ENCODE measurements around the gene SLC1A4.
A peak's percentile ranks its signal among the peaks of the same experiment; 100 is the strongest.
"Not testable (repeated sequence)": the region's sequence is repeated elsewhere in the genome, so short reads cannot be mapped to it uniquely, and the experiment has no call there.

The SLC1A4 gene

DNA sequence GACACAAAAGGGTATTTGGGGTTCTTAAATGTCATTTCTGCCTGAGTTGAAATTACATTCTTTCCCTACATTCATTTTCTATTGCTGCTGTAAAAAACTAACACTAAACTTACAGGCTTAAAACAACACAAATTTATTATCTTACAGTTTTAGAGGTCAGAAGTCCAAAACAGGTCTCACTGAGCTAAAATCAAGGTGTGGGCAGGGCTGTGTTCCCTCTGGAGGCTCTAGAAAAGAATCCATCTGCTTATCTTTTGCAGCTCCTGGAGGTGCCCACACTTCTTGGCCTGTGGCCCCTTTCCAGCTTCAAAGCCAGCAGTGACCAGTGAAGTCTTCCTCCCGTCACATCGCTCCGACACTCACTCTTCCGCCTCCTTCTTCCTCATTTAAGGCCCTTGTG is 23.2 kb upstream of the SLC1A4 start:
- no peak for DNase-seq (ENCODE audit: low spot score)

DNA sequence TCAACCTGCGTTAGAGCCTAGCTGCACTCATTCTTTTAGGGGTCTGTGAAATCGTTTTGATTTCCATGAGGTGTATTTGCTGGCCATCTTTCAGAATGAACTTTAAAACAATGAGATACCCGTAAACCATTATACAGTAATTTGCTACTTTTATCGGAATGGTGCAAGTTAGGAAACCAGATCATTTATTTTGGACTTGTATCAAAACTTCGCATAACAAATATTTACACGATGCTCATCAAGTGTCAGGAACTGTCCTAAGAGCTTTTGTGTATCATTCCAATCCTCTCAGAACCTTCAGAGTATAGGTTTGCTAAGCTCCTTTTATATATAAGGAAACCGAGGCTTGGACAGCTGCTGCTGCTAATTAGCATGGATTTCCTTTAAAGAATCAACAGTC is 22.4 kb upstream of the SLC1A4 start:
- DNase-seq (ENCODE audit: low spot score): no peak

DNA sequence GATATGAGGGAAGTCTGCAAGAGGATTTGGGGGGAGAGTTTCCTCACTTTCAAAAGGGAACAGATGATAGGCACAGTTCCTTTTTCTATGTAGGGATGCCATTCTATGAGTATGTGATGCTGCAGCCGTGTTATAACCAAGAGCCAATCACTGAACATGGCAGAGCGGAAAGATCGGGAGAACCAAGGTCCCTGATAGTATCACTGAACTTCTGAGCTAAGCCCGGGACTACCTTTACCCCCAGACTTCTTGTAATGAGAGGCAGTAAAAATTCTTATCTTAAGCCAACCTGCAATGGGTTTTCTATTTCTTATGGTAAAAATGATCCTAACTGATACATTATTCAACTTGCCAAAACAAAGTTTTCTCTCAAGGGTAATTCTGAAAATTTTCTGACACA is 21.6 kb upstream of the SLC1A4 start:
- no peak for DNase-seq (ENCODE audit: low spot score)

DNA sequence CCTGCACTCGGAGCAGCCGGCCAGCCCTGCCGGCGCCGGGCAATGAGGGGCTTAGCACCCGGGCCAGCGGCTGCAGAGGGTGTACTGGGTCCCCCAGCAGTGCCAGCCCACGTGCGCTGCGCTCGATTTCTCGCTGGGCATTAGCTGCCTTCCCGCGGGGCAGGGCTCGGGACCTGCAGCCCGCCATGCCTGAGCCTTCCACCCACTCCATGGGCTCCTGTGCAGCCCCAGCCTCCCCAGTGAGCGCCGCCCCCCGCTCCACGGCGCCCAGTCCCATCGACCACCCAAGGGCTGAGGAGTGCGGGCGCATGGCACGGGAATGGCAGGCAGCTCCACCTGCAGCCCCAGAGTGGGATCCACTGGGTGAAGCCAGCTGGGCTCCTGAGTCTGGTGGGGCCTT is 20.1 kb upstream of the SLC1A4 start:
- not testable (repeated sequence) for DNase-seq (ENCODE audit: low spot score)

DNA sequence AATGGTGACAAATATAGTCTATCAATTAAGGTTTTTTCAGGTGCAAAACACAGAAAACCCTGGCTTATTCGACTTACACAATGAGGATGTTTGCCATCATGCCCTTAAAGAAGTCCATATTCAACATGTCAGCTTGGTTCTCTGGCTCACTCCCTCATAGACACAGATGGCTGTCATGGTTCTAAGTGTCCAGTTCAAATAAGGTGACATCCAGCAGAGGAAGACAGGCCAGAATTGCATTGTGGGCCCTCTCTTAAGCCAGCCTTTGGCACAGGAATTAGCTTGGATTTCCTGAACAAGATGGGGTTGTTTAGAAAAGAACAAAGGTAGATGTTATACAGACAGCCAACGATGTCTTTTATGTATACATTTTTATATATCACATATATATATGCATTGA is 18.7 kb upstream of the SLC1A4 start:
- DNase-seq (ENCODE audit: low spot score): no peak

DNA sequence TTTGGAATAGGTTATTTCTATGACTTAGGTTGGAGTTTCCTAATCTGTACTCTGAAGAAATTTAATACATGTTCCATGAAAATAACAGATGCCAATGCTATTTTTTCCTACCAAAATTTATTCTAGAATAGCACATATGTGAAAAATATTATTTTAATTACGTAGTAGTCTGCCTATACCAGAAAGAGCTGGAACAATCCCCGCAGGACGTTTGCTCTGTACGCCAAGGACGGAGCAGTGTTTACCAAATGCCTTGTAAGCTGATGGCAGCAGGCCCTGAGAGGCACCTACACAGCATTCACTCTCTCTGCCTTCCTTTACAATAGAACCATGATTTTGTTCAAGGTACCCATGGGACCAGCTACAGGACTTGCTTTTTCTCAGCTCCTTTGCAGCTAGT is 16.8 kb upstream of the SLC1A4 start:
- DNase-seq (ENCODE audit: low spot score): no peak

DNA sequence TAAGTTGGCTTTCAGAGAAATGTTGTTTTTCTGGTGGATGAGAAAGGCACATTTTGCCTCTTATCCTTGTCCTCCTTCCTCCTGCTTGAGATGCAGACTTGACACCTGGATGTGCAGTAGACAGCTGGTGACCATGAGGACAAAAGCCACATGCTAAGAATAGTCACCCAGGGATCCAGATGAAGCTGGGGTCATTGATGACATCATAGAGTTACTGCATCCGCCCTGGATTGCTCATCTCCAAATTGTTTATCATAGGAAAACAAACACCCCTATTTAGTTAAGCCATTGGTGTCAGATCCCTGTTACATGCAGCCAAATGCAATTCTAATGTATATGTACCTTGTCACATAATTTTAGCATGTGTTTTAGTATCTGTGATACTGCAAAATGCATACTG is 16.3 kb upstream of the SLC1A4 start:
- DNase-seq (ENCODE audit: low spot score): no peak

DNA sequence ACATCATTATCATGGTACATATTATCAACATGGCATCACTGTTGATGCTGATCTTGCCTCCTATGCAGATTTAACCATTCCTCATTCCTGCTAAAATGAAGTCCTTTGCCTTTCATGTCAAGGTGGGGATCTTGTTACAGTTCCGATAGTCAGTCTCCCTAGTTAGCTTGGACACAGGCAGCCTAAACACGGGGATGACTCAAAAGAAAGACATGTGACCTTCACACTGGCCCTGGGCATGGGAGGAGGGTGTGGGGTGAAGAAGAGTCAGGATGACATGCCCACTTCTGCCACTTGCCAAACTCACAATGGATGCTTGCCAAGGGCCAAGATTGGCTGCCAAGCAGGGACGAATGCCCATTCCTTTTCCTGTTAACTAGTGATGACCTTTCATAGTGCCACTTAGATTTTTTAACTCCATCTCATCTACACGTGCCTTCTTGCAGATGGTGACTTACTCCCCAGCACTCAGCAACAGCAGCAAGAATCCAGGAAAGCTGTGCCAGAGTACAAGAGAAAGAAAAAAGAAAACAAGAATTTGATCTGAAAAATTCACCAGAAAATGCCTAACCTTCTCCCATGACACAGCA is 13.9 kb upstream of the SLC1A4 start:
- peak; percentile 60 for DNase-seq (ENCODE audit: low spot score)

DNA sequence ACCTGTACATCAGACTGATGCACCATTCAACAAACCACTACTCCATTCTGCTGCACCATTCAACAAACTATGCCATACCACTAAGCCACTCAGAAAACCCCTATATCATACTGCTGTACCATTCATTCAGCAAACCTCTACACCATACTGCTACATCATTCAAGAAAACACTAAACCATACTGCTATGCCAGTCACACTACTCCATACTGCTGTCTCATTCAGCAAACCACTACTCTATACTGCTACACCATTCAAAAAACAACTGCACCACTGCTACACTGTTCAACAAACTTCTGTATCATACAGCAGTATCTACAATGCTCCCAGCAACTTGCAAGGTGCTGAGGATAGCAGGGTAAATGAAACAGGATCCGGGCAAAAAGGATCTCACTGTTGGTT is 12.9 kb upstream of the SLC1A4 start:
- no peak for DNase-seq (ENCODE audit: low spot score)

DNA sequence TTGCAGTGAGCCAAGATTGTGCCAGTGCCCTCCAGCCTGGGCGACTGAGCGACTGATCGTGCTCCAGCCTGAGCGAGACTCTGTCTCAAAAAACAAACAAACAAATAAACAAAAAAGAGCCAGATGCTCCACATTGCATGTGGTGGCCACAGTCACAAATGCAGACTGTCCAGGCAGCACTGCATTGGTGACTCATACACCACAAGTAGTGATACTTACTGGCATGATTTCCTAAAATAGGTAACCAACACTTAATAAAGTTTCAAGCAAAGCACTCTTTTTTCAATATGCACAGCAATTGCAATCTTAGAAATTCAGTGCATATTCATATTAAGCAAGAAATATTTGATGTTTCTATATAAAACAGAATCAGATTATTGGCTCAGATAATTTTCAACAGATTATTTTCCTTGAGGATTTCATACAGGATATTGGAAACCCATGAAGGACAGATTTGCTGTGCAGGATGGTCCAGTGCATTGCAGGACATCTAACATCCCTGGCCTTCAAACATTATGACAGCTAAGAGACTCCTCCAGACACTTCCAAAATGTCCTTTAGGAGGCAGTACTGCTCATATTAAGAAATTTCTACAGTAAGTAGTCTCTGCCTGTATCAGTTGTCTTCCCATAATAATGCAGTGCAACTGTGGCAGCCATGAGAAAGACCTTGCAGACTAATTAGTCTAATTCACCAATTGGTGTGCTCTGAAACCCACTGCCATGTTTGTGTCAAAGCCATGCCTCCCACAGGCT is 10.5 kb upstream of the SLC1A4 start:
- DNase-seq (ENCODE audit: low spot score): peak; percentile 7

DNA sequence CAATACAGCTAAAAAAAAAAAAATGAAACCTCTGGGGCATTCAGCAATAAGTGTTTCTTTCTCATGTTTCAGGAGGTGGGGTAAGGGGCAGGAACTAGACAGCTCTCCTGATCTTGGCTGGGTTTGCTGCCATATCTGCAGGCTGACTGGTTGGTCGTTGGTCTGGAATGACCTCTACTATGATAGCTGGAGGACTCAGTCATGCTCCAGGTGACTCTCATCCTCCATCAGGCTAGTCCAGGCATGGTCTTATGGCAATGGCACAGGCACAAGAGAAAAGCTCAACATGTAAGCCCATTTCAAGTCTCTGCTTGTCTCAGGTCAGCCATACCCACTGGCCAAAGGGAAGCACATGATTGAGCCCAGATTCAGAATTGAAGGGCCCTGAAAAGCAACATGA is 9.5 kb upstream of the SLC1A4 start:
- no peak for DNase-seq (ENCODE audit: low spot score)

DNA sequence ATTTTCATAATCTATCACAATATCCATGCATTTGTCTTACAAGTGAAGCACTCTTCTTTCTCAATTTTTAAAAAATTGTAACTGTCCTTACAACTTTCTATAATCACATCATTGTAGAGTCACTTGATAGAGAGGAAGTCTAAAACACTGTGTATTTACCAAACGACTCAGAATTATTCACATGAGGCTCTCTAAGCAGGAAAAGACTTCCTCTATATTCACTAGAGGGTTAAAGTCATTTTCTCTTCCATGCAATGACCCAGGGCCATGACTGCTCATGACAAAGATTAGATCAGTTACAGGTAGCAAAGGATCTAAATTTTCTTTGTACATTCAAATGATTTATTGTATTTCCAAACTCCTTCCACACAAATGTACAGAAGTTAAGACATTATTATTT is 9.0 kb upstream of the SLC1A4 start:
- no peak for DNase-seq (ENCODE audit: low spot score)

DNA sequence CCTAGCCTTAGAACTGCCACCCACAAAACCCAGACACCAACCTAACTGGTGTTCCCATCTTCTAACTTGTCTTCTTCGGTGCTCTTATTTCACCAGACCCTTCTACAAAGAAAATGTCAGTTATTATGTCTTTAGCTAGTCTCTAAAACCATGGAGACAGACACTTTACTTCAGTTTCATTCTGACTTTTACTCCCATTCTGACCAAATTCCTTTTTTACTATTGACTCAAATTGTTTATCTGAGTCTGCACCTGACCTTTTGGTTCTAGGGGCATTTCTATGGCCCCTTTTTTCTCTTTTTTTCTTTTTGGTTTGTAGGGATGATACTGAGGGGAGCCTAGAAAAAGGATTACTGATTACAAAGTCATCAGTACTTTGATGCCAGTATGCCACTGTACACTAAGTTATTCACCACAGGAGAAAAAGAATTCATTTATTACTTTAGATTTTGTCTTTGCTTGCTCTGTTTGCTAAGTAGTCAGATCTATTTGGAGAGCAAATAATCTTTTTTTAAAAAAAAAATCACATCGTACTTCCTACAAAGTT is 6.8 kb upstream of the SLC1A4 start:
- no peak for DNase-seq (ENCODE audit: low spot score)

DNA sequence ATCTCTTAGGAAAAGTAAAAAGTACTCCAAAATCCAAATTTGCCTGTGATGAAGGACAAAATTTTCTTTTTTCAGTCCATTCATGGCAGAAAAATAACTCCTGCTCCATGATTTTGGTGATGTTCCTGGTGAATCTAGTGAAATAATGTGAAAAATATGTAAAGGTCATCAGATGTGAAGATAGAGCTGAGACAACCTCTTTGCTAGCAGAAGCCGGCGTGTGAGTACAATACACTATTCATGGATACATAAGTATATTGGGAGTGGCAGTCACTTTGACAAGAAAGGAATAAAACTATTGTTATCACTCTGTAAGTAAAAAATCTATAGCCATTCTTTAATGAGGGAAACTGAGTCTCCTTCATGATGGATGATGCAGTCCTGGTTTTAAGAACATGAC is 6.3 kb upstream of the SLC1A4 start:
- DNase-seq (ENCODE audit: low spot score): no peak

DNA sequence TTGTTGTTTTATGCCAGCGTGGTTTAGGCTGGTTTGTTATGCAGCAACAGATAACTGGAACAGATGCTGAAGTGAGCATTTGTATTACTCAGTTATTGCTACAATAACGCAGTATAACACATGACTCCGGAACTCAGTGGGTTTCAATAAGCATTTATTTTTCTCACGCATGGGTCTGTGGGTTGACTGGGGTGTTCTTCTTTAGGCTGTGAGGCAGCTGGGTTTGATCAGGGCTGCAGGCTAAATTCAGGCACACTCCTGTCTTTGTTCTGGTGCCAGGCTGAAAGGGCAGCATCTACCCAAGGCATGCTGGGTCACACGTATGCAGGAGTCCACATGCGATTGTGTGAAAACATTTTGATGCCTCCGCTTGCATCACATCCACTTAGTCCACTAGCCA is 3.8 kb upstream of the SLC1A4 start:
- DNase-seq (ENCODE audit: low spot score): no peak

DNA sequence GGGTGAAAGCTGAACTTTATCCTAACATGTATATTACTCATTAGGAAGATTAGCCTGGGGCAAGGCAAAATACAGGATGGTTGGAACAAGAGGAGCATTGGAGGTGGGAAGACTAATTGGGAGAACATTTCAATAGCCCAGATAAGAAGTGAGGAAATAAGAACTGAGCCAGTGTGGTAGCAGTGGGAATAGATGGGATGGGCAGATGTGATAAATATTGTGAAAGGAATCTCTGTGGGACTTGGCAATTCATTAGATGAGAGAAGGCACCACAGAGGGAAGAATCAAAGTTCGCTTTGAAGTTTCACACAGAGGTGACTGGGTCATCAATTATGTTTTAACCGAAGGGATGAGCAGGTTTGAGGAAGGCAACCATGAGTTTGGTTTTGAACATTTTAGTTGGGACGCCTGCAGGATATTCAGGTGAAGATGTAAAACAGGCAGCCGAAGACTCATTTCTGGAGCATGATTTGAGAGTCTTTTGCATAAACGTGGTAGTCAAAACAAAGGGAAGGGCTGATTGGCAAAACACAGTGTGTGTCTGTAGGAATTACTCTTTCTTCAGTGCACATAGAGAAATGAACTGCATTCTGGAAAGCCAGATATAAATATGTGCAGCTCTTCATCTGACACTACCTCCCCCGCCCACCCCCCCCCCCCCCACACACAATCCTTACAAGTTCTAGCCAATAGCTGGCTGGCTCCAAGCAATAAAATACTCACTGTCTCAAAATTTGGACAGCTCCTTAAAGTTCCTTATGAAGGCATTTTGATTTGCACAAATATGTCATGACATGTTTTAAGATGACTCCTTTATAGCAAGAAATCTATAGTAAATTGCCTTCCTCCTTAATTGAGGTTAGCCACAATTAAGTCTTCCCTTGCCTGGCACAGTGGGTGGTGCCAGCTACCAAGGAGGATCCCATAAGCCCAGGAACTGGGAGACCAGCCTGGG is 1.9 kb upstream of the SLC1A4 start:
- no peak for DNase-seq (ENCODE audit: low spot score)

DNA sequence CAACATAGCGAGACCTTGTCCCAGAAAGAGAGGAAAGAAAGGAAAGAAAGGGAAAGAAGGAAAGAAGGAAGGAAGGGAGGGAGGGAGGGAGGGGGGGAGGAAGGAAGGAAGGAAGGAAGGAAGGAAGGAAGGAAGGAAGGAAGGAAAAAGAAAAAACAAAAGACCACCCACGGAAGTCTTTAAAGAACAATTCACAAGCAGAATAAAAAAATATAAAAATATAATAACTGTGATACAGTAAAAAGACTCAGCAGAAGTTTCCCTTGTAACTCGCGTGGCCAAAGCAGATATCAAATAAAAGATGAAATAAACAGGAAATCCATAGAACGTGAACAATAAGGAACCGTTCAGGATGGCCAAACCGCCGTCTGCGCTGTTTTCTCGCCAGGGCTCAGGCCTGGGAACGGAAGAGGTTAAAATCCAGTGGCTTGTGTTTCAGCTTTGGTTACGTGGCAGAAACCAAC is 1.2 kb upstream of the SLC1A4 start:
- no peak for DNase-seq (ENCODE audit: low spot score)

DNA sequence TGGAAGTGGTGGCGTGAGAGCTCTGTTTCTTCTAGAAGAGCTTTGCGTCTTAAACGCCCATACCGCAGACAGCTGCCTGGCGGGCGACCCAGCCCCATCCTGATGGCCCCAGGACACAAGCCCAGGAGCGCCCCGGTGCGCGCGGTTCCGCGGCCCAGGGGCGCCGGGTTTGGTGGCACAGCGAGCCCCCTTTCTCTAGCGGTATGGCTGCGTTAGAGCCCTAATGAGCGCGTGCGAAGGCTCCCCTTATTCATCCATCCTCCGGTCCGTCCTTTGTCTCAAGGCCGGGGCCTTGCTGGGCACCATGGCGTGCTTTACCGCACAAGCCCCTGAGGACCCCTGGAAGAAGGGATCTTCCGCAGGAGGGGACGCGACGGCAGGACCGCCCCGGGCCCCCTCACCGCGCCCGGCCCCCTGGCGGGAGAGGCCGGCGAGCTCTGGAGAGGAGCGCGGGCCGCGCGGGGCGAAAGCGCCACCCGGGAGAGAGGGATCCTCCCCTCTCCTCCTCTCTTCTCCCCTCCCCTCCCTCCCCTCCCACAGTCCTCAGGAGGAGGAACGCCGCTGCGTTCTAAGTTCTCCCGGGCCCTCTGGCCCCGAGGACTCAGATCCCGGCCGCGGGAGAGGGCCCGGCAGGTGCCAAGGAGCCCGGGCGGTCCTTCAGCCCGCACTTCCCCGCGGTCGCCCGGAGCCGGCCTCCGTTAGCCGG is 626 bp upstream of the SLC1A4 start:
- peak; percentile 38 for DNase-seq (ENCODE audit: low spot score)

DNA sequence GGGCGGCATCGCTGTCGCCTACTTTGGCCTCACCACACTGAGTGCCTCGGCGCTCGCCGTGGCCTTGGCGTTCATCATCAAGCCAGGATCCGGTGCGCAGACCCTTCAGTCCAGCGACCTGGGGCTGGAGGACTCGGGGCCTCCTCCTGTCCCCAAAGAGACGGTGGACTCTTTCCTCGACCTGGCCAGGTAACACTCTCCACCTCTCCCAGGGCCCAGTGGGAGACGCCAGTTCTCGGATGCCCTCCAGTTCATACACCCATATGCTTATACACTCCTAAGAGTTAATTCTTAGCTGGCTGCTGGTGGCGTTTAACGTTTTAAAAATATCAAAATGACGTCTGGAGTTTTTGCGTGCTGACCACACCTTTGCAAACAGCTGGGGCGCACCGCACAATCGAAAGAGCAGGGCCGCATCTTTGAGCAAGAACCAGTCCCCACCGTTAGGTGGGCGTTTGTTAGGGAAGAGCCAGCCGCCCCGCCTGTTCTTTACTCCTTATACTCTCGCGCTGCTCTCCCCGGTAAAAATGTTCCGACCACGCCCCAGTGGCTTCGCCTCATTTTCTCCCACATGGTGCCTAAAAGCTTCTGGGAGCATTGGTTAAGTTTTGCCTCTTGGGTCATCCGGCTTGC is 899 bp downstream of the SLC1A4 start:
- no peak for DNase-seq (ENCODE audit: low spot score)

DNA sequence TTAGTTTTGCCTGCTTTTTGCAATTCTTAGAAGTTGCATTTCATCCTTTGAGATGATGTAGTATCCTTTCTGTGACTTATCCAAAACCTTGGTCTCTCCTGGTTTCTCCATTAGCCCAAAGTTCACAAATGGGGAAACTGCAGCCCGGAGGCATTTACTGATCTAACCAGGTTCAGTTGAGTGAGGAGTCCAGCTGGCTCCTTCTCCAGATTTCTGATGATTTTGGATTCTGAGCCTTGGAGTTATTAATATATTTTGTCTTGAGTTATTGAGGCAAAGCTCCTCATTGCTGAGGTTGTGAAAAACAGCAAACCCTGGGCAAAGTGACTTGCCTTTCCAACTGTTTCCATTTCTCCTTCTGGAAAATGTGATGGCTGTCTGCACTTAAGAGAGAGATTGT is 1.7 kb downstream of the SLC1A4 start:
- DNase-seq (ENCODE audit: low spot score): no peak

DNA sequence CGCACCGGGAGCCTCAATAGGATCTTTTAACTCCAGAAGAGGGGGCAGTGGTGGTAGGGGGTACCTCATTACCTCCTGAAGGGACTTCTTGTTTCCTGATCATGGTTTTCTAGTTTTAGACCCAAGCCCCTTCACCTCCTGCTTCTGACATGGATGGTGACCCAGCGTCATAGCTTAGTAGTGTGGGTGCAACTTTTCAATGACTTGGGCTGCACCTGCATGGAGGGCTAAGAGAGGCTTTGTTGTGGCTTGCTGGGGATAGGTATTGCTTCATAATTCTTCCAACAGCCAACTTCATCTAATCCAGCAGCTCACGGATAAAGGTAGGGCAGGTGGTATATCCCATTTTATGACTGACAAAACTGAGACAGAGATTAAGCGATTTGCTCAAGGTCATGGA is 3.0 kb downstream of the SLC1A4 start:
- DNase-seq (ENCODE audit: low spot score): no peak

DNA sequence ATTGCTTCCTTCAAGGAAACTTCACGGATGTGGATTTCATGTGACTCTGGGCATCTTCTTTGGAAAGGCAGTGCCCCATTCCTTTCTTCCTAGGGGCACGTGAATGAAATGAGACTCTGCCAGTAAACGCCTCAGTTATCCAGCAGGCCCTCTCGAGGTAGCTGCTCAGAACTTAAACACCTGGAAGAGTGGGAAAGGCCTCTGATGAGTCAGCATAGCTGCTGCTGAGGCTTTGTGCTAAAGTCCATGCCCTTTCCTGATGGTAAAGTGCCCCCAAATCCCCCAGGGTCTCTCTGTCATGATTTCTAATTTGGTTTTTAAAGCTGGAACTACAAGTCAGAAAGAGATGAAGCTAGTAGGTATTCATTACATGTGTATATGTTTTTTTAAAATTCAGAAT is 3.8 kb downstream of the SLC1A4 start:
- DNase-seq (ENCODE audit: low spot score): no peak
